ENCODE results near the gene GTF2A2. TPM values are rescaled to one million over a fixed set of nuclear protein-coding genes. Genes with fewer than 3 reads are reported as not detected.

GTF2A2 gene
- total RNA-seq, 6 experiments from 2014 or later: 162 to 183 (median 183) TPM

- DNase-seq: no peak
- no peak overlapping the region for H3K4me3 Mint-ChIP-seq
- H3K9me3 Mint-ChIP-seq: no peaks in the 10 kb centered on the region
- peaks cover 21% of the 10 kb centered on the region; the same call in 1 of the 2 replicates for H3K36me3 Mint-ChIP-seq (ENCODE audit: low read depth)
- no peak for TF ChIP-seq CTCF (IDR thresholded peaks at IDR 0.05)
- no peak overlapping the region for H3K27ac Mint-ChIP-seq
- no peaks in the 10 kb centered on the region for H3K27me3 Mint-ChIP-seq (ENCODE audit: insufficient read depth)
- no peaks in the 10 kb centered on the region for H3K4me1 Mint-ChIP-seq (ENCODE audit: low read depth)
Observed at GRCh38 chr15:59668556-59668955, 11.2 kb upstream of the GTF2A2 start.

DNA sequence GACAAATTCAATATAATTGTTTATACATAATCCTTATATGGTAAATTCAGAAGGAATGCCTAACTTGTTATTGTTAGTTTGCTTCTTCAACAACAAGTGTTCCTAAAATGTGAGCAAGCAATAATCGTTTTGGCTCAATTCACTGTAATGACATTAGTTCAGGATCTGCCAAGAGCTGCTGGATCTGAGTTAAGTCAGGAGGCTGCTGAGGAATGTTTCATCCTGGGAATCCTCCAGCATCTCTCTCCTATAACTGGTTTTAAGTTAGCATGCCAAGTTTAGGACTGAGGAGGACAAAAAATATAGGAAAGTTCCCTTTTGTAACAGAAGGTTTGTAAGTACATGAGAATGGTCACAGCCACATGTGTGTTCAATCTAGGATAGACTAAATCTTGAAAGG lies 4.9 kb upstream of the GTF2A2 start:
- peak; percentile 4 for DNase-seq
- no peaks in the 10 kb centered on the region for H3K27me3 Mint-ChIP-seq (ENCODE audit: insufficient read depth)
- no peak overlapping the region for H3K4me3 Mint-ChIP-seq
- no peak for TF ChIP-seq CTCF (IDR thresholded peaks at IDR 0.05)
- H3K4me1 Mint-ChIP-seq (ENCODE audit: low read depth): no peaks in the 10 kb centered on the region
- H3K27ac Mint-ChIP-seq: peak overlapping the region; percentile 7; the same call in 1 of the 2 replicates
- peaks cover 8% of the 10 kb centered on the region for H3K36me3 Mint-ChIP-seq (ENCODE audit: low read depth)
- H3K9me3 Mint-ChIP-seq: no peaks in the 10 kb centered on the region

GRCh38 chr15:59659366-59659765 lies 2.1 kb upstream of the GTF2A2 start:
- DNase-seq: no peak
- Mint-ChIP-seq H3K4me1 (ENCODE audit: low read depth) (no peaks in the 10 kb centered on the region), H3K27me3 (ENCODE audit: insufficient read depth) (no peaks in the 10 kb centered on the region), H3K4me3 (no peak overlapping the region), H3K9me3 (no peaks in the 10 kb centered on the region), H3K27ac (no peak overlapping the region), H3K36me3 (ENCODE audit: low read depth) (peaks cover 4% of the 10 kb centered on the region; the same call in 1 of the 2 replicates)
- no peak for TF ChIP-seq CTCF (IDR thresholded peaks at IDR 0.05)

DNA sequence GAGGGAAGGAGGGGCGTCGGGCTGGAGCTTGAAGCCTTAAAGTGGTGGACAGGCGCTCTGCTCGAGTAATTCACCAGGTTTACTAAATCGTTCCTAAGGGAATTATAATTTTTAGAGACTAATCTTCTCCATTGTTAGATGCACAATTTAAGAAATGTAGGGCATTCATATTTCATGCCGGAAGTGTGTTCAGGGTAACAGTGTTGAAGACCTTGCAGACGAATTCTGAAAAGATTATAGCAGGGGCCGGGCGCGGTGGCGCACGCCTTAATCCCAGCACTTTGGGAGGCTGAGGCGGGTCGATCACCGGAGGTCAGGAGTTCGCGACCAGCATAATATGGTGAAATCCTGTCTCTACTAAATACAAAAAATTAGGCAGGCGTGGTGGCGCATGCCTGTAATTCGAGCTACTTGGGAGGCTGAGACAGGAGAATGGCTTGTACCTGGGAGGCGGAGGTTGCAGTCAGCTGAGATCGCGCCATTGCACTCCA lies 365 bp upstream of the GTF2A2 start:
- TF ChIP-seq CTCF (IDR thresholded peaks at IDR 0.05): no peak
- H3K4me1 Mint-ChIP-seq (ENCODE audit: low read depth): no peaks in the 10 kb centered on the region; the same call in 1 of the 2 replicates
- H3K9me3 Mint-ChIP-seq: no peaks in the 10 kb centered on the region
- no peak overlapping the region for H3K4me3 Mint-ChIP-seq
- H3K27ac Mint-ChIP-seq: peak overlapping the region; percentile 76
- no peak for DNase-seq
- peaks cover 4% of the 10 kb centered on the region for H3K36me3 Mint-ChIP-seq (ENCODE audit: low read depth)
- no peaks in the 10 kb centered on the region for H3K27me3 Mint-ChIP-seq (ENCODE audit: insufficient read depth)

DNA sequence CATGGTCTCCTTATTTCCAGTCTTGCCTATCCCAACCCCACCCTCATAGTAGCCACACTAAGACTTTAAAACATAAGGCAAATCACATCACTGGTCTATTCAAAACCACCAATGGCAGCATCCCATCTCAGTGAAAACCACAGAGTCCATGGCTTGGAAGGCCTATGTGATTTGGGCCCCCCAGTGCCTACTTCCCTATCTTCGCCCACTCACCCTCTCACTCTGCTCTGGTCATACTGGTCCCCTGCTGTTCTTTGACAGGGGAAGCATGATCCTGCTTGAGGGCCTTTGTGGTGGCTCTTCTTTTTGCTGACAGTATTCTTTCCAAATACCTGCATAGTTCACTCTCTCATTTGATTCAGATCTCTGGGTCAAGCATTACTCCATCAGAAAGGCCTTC lies 3.3 kb downstream of the GTF2A2 start:
- Mint-ChIP-seq H3K27me3 (ENCODE audit: insufficient read depth) (no peaks in the 10 kb centered on the region), H3K4me3 (no peak overlapping the region), H3K4me1 (ENCODE audit: low read depth) (peaks cover 20% of the 10 kb centered on the region), H3K9me3 (no peaks in the 10 kb centered on the region), H3K27ac (no peak overlapping the region), H3K36me3 (ENCODE audit: low read depth) (peaks cover 14% of the 10 kb centered on the region)
- no peak for DNase-seq
- TF ChIP-seq CTCF (IDR thresholded peaks at IDR 0.05): no peak

- no peak for TF ChIP-seq CTCF (IDR thresholded peaks at IDR 0.05)
- H3K9me3 Mint-ChIP-seq: no peaks in the 10 kb centered on the region
Observed at GRCh38 chr15:59649603-59650002, 7.7 kb downstream of the GTF2A2 start.

More at GRCh38 chr15:59649603-59650002, 7.7 kb downstream of the GTF2A2 start:
- H3K27ac Mint-ChIP-seq: no peak overlapping the region
- H3K4me3 Mint-ChIP-seq: no peak overlapping the region
- H3K36me3 Mint-ChIP-seq (ENCODE audit: low read depth): peaks cover 26% of the 10 kb centered on the region
- no peak for DNase-seq
- H3K27me3 Mint-ChIP-seq (ENCODE audit: insufficient read depth): no peaks in the 10 kb centered on the region
- peaks cover 33% of the 10 kb centered on the region for H3K4me1 Mint-ChIP-seq (ENCODE audit: low read depth)
